ENCODE data around the gene POLR3B. TPM values are rescaled to one million over a fixed set of nuclear protein-coding genes. Genes with fewer than 3 reads are reported as not detected.

POLR3B gene
- total and polyA plus RNA-seq, 7 donors = 1.8 to 5.4 (median 4.0) TPM

DNA sequence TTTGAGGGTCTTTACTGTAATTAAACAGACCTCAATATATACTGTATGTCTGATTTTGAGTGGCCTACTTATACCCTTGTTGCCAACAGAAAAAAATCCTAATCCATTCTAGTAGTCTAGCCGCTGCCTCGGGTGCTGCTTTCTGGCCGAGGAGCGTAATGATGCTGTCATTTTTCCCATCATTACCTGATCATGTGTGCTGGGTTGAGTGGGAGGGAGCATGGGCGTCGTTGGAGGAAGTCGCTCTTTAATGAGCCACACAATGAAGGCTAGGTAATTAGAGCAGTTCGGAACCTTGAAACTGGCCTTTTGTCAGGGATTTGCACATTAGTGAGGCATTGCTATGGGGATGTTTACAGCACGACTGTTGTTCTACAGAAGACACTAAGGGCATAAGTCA, 149.1 kb downstream of the POLR3B start:
- intact Hi-C loops (cut with DNase I) = no loop called here
- DNase-seq = no peak
- Histone ChIP-seq H3K27ac (no peak overlapping the region), H3K27me3 (no peaks in the 10 kb centered on the region), H3K9me3 (no peaks in the 10 kb centered on the region), H3K4me3 (no peak overlapping the region), H3K36me3 (peaks cover 0 to 48% (median 0%) of the 10 kb centered on the region in 4 donors), H3K4me1 (no peaks in the 10 kb centered on the region)
- TF ChIP-seq POLR2A (IDR thresholded peaks at IDR 0.05) = no peak
- no peak for TF ChIP-seq POLR2AphosphoS5 (IDR thresholded peaks at IDR 0.05)
- no peak for TF ChIP-seq EP300 (IDR thresholded peaks at IDR 0.05)
- TF ChIP-seq, protein P1, sequence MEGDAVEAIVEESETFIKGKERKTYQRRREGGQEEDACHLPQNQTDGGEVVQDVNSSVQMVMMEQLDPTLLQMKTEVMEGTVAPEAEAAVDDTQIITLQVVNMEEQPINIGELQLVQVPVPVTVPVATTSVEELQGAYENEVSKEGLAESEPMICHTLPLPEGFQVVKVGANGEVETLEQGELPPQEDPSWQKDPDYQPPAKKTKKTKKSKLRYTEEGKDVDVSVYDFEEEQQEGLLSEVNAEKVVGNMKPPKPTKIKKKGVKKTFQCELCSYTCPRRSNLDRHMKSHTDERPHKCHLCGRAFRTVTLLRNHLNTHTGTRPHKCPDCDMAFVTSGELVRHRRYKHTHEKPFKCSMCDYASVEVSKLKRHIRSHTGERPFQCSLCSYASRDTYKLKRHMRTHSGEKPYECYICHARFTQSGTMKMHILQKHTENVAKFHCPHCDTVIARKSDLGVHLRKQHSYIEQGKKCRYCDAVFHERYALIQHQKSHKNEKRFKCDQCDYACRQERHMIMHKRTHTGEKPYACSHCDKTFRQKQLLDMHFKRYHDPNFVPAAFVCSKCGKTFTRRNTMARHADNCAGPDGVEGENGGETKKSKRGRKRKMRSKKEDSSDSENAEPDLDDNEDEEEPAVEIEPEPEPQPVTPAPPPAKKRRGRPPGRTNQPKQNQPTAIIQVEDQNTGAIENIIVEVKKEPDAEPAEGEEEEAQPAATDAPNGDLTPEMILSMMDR (IDR thresholded peaks at IDR 0.05) = no peak
- WGBS, 2 donors = 85 to 92% methylated on average over 9 of the region's 9 CpGs

DNA sequence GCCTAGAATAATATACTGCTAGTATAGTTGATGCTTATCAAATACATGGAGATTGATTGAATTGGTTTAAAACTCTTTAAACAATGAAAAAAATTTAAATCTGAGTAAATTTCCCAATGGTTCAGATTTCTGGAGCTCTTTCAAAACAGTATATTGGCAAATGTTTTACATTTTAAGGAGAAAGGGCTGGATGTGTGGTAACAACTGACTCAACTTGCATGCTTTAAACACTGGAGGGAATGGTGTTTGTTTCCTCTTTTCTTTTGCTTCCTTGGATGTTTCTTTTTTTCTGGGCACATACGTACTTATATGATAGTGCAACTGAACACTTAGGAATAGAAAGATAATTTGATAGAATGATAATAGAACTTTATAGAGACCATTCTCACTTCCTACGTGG, 151.4 kb downstream of the POLR3B start:
- H3K9me3 ChIP-seq = no peaks in the 10 kb centered on the region
- no peak for TF ChIP-seq POLR2A (IDR thresholded peaks at IDR 0.05)
- TF ChIP-seq, protein P1 (IDR thresholded peaks at IDR 0.05) = no peak
- no peak for TF ChIP-seq EP300 (IDR thresholded peaks at IDR 0.05)
- no peak for TF ChIP-seq POLR2AphosphoS5 (IDR thresholded peaks at IDR 0.05)
- intact Hi-C loops (cut with DNase I) = no loop called here
- 96 to 99% methylated on average over 2 of the region's 2 CpGs for WGBS, 2 donors
- H3K36me3 ChIP-seq = peaks cover 0 to 32% (median 0%) of the 10 kb centered on the region in 4 donors
- DNase-seq = no peak
- no peaks in the 10 kb centered on the region for H3K4me1 ChIP-seq
- H3K27ac ChIP-seq = no peak overlapping the region
- H3K4me3 ChIP-seq = no peak overlapping the region
- H3K27me3 ChIP-seq = no peaks in the 10 kb centered on the region

DNA sequence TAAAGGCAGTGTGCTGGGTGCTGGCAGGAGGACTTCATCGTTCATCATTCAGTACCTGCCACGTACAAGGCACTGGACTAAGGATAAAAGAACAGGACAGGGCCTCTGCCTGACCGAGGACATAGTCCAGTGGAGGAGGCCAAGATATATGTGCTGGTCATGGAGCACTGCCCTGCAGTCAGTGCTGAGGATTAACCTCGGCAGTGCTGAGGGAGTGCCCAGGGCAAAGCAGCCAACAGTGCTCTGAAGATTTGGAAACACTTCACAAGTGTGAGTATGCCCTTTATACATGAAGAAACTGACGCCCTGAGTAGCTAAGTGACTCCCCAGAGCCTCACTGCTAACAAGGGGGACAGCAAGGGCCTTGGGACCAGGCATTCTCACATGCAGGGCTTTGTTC, 153.8 kb downstream of the POLR3B start:
- intact Hi-C loops (cut with DNase I) = no loop called here
- no peaks in the 10 kb centered on the region for H3K27me3 ChIP-seq
- 88 to 92% methylated on average over 5 of the region's 5 CpGs for WGBS, 2 donors
- no peak for DNase-seq
- H3K9me3 ChIP-seq = no peaks in the 10 kb centered on the region
- no peak for TF ChIP-seq POLR2AphosphoS5 (IDR thresholded peaks at IDR 0.05)
- TF ChIP-seq, protein P1 (IDR thresholded peaks at IDR 0.05) = no peak
- TF ChIP-seq EP300 (IDR thresholded peaks at IDR 0.05) = no peak
- TF ChIP-seq POLR2A (IDR thresholded peaks at IDR 0.05) = no peak
- H3K27ac ChIP-seq = no peak overlapping the region
- no peaks in the 10 kb centered on the region for H3K4me1 ChIP-seq
- no peak overlapping the region for H3K4me3 ChIP-seq
- peaks cover 0 to 27% (median 0%) of the 10 kb centered on the region in 4 donors for H3K36me3 ChIP-seq

DNA sequence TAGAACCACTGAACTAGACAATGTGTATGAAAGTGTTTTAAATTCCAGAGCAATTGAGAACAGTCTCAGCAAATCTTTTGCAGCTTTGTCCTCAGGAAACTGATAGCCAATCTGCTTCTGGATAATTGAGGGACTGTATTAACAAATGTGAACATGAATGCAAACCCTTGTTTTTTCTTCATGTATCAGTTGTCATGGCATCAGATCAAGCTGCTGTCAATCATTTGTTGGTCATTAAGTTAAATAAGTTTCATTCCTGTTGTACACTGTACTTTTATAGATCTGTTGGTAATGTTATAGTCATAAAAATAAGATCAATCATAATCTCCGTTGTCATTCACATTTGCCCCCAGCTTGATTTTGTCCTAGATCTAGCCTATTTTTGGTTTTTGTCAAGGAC, 159.8 kb downstream of the POLR3B start:
- intact Hi-C loops (cut with DNase I) = no loop called here
- H3K27me3 ChIP-seq = no peaks in the 10 kb centered on the region
- peaks cover 0 to 10% (median 5%) of the 10 kb centered on the region in 4 donors for H3K4me1 ChIP-seq
- no peak overlapping the region for H3K4me3 ChIP-seq
- no peaks in the 10 kb centered on the region for H3K9me3 ChIP-seq
- no peak for TF ChIP-seq EP300 (IDR thresholded peaks at IDR 0.05)
- TF ChIP-seq POLR2A (IDR thresholded peaks at IDR 0.05) = no peak
- TF ChIP-seq POLR2AphosphoS5 (IDR thresholded peaks at IDR 0.05) = no peak
- TF ChIP-seq, protein P1 (IDR thresholded peaks at IDR 0.05) = no peak
- no peak for DNase-seq
- WGBS, 2 donors = 50 to 86% methylated on average over 1 of the region's 1 CpG
- no peak overlapping the region for H3K27ac ChIP-seq
- H3K36me3 ChIP-seq = no peaks in the 10 kb centered on the region

DNA sequence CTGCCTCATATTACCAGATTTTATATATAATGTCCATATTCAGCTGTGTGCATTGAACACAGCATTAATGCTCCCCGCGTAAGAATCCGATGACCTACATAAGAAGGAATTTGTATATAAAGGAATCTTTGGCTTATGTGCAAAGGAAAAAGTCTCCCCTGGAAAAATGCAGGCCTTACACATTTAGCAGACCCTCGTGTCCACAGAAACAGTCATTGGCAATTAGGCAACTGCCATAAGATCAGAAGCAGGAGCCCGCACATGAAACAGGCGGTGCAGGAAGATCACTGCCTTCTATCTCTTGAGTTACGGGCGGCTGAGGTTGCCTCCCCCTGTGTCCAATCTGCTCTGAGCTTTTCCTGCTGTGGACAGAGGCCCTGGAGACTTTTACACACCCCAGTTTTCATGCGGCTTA, 162.1 kb downstream of the POLR3B start:
- TF ChIP-seq EP300 (IDR thresholded peaks at IDR 0.05) (no peak), POLR2AphosphoS5 (IDR thresholded peaks at IDR 0.05) (no peak), POLR2A (IDR thresholded peaks at IDR 0.05) (no peak)
- TF ChIP-seq, protein P1 (IDR thresholded peaks at IDR 0.05) = no peak
- Histone ChIP-seq H3K9me3 (no peaks in the 10 kb centered on the region), H3K27ac (no peak overlapping the region), H3K36me3 (no peaks in the 10 kb centered on the region), H3K4me1 (peaks cover 0 to 10% (median 5%) of the 10 kb centered on the region in 4 donors), H3K27me3 (no peaks in the 10 kb centered on the region), H3K4me3 (no peak overlapping the region)
- 75 to 84% methylated on average over 9 of the region's 9 CpGs for WGBS, 2 donors
- no peak for DNase-seq
- intact Hi-C loops (cut with DNase I) = no loop called here
